ENCODE data around the gene ULK2.

The ULK2 gene

DNA sequence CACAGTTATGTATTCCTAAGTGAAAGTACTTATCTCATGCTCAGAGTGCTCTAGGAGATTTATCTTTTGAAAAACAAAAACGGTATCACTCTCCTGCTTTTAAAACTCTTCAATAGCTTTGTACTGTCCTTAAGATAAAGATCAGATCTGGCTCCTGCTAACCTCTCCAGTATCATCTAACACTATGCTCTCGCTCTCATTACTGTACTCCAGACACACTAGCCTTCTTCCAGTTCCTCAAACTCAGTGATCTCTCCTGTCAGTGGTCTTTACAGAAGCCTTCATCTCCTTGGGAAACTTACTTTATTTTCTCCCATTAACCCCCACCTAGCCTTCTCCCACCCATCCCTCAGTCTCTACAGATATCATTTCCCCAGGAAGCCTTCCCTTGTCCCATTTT is 10.1 kb downstream of the ULK2 start:
- Histone ChIP-seq H3K9ac (ENCODE audit: low read length) (no peak overlapping the region), H3K79me2 (ENCODE audit: insufficient read depth, low read length) (no peaks in the 10 kb centered on the region), H3K4me3 (ENCODE audit: insufficient read depth, low read length, poor library complexity, severe bottlenecking) (no peak overlapping the region), H2AFZ (ENCODE audit: low read depth, low read length, severe bottlenecking) (no peak overlapping the region), H3F3A (ENCODE audit: insufficient read depth) (no peaks in the 10 kb centered on the region), H4K20me1 (ENCODE audit: low read depth, low read length) (no peaks in the 10 kb centered on the region), H3K9me2 (replicated peaks; ENCODE audit: insufficient read depth, low read length) (no peaks in the 10 kb centered on the region), H3K4me2 (ENCODE audit: low read depth, low read length, poor library complexity, severe bottlenecking) (no peak overlapping the region), H3K36me3 (ENCODE audit: low read length) (no peaks in the 10 kb centered on the region), H3K27me3 (ENCODE audit: low read length) (no peaks in the 10 kb centered on the region), H3K27ac (ENCODE audit: low read depth, low read length) (no peak overlapping the region), H3K9me3 (ENCODE audit: insufficient read depth, low read length) (no peaks in the 10 kb centered on the region)
- TF ChIP-seq, protein P1, sequence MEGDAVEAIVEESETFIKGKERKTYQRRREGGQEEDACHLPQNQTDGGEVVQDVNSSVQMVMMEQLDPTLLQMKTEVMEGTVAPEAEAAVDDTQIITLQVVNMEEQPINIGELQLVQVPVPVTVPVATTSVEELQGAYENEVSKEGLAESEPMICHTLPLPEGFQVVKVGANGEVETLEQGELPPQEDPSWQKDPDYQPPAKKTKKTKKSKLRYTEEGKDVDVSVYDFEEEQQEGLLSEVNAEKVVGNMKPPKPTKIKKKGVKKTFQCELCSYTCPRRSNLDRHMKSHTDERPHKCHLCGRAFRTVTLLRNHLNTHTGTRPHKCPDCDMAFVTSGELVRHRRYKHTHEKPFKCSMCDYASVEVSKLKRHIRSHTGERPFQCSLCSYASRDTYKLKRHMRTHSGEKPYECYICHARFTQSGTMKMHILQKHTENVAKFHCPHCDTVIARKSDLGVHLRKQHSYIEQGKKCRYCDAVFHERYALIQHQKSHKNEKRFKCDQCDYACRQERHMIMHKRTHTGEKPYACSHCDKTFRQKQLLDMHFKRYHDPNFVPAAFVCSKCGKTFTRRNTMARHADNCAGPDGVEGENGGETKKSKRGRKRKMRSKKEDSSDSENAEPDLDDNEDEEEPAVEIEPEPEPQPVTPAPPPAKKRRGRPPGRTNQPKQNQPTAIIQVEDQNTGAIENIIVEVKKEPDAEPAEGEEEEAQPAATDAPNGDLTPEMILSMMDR (IDR thresholded peaks at IDR 0.05; ENCODE audit: insufficient read depth, low read length, poor library complexity, severe bottlenecking) = no peak
- TF ChIP-seq EZH2phosphoT487 (conservative IDR thresholded peaks at IDR 0.05; ENCODE audit: low read length) = no peak

DNA sequence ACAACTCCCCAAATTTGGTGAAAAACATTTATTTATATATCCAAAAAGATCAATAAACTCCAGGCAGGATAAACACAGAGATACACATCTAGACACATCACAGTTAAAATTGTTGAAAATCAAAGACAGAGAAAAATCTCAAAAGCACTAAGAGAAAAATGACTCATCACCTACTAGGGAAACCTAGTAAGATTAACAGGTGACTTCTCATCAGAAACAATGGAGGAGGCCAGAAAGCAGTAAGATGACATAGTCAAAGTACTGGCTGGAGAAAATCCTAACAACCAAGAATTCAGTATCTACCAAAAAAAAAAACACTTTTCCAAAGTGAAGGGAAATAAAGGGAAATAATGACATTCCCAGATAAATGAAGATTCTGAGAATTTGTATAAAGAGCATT is 33.8 kb downstream of the ULK2 start:
- Histone ChIP-seq H3K4me3 (ENCODE audit: insufficient read depth, low read length, poor library complexity, severe bottlenecking) (no peak overlapping the region), H3K36me3 (ENCODE audit: low read length) (no peaks in the 10 kb centered on the region), H3K79me2 (ENCODE audit: insufficient read depth, low read length) (no peaks in the 10 kb centered on the region), H3K27me3 (ENCODE audit: low read length) (no peaks in the 10 kb centered on the region), H3K9me2 (replicated peaks; ENCODE audit: insufficient read depth, low read length) (no peaks in the 10 kb centered on the region), H3K9me3 (ENCODE audit: insufficient read depth, low read length) (no peaks in the 10 kb centered on the region), H4K20me1 (ENCODE audit: low read depth, low read length) (no peaks in the 10 kb centered on the region), H3K4me2 (ENCODE audit: low read depth, low read length, poor library complexity, severe bottlenecking) (no peak overlapping the region), H3K9ac (ENCODE audit: low read length) (no peak overlapping the region), H2AFZ (ENCODE audit: low read depth, low read length, severe bottlenecking) (no peak overlapping the region), H3K27ac (ENCODE audit: low read depth, low read length) (no peak overlapping the region), H3F3A (ENCODE audit: insufficient read depth) (no peaks in the 10 kb centered on the region)
- TF ChIP-seq, protein P1 (IDR thresholded peaks at IDR 0.05; ENCODE audit: insufficient read depth, low read length, poor library complexity, severe bottlenecking) = no peak
- TF ChIP-seq EZH2phosphoT487 (conservative IDR thresholded peaks at IDR 0.05; ENCODE audit: low read length) = no peak

- Histone ChIP-seq H3K27ac (ENCODE audit: low read depth, low read length) (no peak overlapping the region), H3K9ac (ENCODE audit: low read length) (no peak overlapping the region)
These were observed 37.7 kb downstream of the ULK2 start for GRCh38 chr17:19830061-19830460.

More at GRCh38 chr17:19830061-19830460, 37.7 kb downstream of the ULK2 start:
- no peaks in the 10 kb centered on the region for H3K9me2 ChIP-seq (replicated peaks; ENCODE audit: insufficient read depth, low read length)
- no peaks in the 10 kb centered on the region for H3K36me3 ChIP-seq (ENCODE audit: low read length)
- H3K4me3 ChIP-seq (ENCODE audit: insufficient read depth, low read length, poor library complexity, severe bottlenecking) = no peak overlapping the region
- no peaks in the 10 kb centered on the region for H3K79me2 ChIP-seq (ENCODE audit: insufficient read depth, low read length)
- no peaks in the 10 kb centered on the region for H4K20me1 ChIP-seq (ENCODE audit: low read depth, low read length)
- no peaks in the 10 kb centered on the region for H3K27me3 ChIP-seq (ENCODE audit: low read length)
- H3F3A ChIP-seq (ENCODE audit: insufficient read depth) = no peaks in the 10 kb centered on the region
- TF ChIP-seq, protein P1 (IDR thresholded peaks at IDR 0.05; ENCODE audit: insufficient read depth, low read length, poor library complexity, severe bottlenecking) = no peak
- TF ChIP-seq EZH2phosphoT487 (conservative IDR thresholded peaks at IDR 0.05; ENCODE audit: low read length) = no peak
- no peak overlapping the region for H3K4me2 ChIP-seq (ENCODE audit: low read depth, low read length, poor library complexity, severe bottlenecking)
- no peak overlapping the region for H2AFZ ChIP-seq (ENCODE audit: low read depth, low read length, severe bottlenecking)
- H3K9me3 ChIP-seq (ENCODE audit: insufficient read depth, low read length) = no peaks in the 10 kb centered on the region

All from SU-DHL-6 (cell line).